ENCODE data around the gene TSPEAR. TPM values are rescaled to one million over a fixed set of nuclear protein-coding genes. Genes with fewer than 3 reads are reported as not detected.

TSPEAR gene
- total RNA-seq, 3 donors from 2014 or later (not counting 1 experiment from before 2014, with no cell fraction given): not detected

DNA sequence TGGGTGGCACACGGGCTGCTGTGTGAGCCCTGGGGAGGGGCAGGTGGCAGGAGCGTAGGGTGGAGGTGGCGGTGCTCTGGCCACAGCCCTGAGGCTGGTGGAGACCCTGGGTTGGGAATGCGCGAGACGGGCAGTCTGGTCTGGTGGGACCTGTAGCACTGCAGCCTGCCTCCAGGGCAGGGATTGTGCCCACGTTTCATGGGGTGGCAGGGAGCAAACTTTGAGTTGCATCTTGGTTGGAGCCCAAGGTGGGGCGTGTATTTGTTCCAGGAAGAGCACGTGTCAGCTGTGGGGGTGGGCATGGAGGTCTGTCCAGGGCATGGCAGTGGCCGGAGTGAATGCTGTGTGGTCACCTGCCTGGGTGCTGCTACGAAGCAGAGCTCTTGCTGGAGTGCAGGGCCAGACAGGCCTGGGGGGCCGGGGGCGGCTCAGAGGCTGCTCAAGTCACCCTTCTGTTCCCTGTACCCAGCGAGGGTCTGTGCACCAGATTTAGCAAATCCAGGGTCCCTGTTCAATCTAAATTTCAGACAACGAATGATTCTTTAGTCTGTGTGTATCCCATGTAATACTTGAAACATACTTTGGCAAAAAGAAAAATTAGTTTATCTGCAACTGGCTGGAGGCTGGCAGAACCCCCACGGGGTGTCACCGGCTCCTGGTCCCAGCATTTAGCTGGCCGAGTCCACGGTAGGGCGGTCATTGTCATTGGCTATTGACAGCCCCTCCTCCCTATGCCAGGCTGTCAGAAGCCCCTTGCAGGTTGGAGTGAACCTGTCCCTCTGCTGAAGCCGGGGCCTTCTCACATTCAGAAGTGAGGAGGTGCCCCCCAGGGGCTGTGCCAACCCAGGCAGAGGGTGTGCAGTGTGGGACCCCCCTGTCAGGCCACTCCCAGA is 198.6 kb downstream of the TSPEAR start:
- H3K9me3 Mint-ChIP-seq: no peaks in the 10 kb centered on the region
- ATAC-seq: no peak
- no peak overlapping the region for H3K27ac ChIP-seq (ENCODE audit: low read length)
- peaks cover 2 to 11% of the 10 kb centered on the region in 2 donors for H3K4me1 Mint-ChIP-seq
- H3K4me1 ChIP-seq (ENCODE audit: control insufficient read depth, insufficient read depth, low read length): peaks cover 14% of the 10 kb centered on the region
- H3K27ac Mint-ChIP-seq: no peak overlapping the region
- no peaks in the 10 kb centered on the region for H3K9me3 ChIP-seq (ENCODE audit: control insufficient read depth, insufficient read depth, low read length)
- H3K27me3 Mint-ChIP-seq (ENCODE audit: low read depth in 2 of 2): peaks cover 2 to 6% of the 10 kb centered on the region in 2 donors
- H3K36me3 ChIP-seq (ENCODE audit: control insufficient read depth, insufficient read depth, low read length): no peaks in the 10 kb centered on the region
- H3K4me3 ChIP-seq (ENCODE audit: low read length): no peak overlapping the region
- H3K27me3 ChIP-seq (ENCODE audit: control insufficient read depth, insufficient read depth, low read length): no peaks in the 10 kb centered on the region
- no peaks in the 10 kb centered on the region for H3K36me3 Mint-ChIP-seq
- WGBS (ENCODE audit: insufficient coverage): 90% methylated on average over 21 of the region's 21 CpGs
- no peak for DNase-seq
- intact Hi-C loops (cut with micrococcal nuclease): loop anchor here (5.0 kb wide), 1 partner anchor 420 kb away; no protein-coding TSS in a partner anchor
- TF ChIP-seq, protein P1, sequence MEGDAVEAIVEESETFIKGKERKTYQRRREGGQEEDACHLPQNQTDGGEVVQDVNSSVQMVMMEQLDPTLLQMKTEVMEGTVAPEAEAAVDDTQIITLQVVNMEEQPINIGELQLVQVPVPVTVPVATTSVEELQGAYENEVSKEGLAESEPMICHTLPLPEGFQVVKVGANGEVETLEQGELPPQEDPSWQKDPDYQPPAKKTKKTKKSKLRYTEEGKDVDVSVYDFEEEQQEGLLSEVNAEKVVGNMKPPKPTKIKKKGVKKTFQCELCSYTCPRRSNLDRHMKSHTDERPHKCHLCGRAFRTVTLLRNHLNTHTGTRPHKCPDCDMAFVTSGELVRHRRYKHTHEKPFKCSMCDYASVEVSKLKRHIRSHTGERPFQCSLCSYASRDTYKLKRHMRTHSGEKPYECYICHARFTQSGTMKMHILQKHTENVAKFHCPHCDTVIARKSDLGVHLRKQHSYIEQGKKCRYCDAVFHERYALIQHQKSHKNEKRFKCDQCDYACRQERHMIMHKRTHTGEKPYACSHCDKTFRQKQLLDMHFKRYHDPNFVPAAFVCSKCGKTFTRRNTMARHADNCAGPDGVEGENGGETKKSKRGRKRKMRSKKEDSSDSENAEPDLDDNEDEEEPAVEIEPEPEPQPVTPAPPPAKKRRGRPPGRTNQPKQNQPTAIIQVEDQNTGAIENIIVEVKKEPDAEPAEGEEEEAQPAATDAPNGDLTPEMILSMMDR (IDR thresholded peaks at IDR 0.05): no peak
- no peak overlapping the region for H3K4me3 Mint-ChIP-seq

DNA sequence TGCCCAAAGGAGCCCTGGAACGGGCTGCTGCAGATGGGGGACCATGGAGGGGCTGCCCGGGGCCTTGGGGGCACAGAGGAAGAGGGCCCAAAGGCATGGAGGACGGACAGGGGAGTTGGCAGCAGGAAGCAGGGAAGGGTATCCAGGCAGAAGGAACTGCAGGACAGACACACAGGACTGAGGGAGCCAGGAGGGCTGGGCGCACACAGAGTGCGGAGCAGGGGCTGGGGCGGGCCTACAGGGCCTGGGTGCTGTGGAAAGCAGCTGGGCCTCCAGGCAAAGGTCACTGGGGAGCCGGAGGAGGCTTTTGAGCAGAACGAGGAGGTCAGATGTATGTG is 199.5 kb downstream of the TSPEAR start:
- H3K9me3 Mint-ChIP-seq: no peaks in the 10 kb centered on the region
- Histone ChIP-seq H3K36me3 (ENCODE audit: control insufficient read depth, insufficient read depth, low read length) (no peaks in the 10 kb centered on the region), H3K27me3 (ENCODE audit: control insufficient read depth, insufficient read depth, low read length) (no peaks in the 10 kb centered on the region), H3K4me1 (ENCODE audit: control insufficient read depth, insufficient read depth, low read length) (peaks cover 14% of the 10 kb centered on the region), H3K4me3 (ENCODE audit: low read length) (no peak overlapping the region), H3K9me3 (ENCODE audit: control insufficient read depth, insufficient read depth, low read length) (no peaks in the 10 kb centered on the region), H3K27ac (ENCODE audit: low read length) (no peak overlapping the region)
- WGBS (ENCODE audit: insufficient coverage): 90% methylated on average over 8 of the region's 8 CpGs
- DNase-seq (no peak), ATAC-seq (no peak)
- TF ChIP-seq, protein P1 (IDR thresholded peaks at IDR 0.05): no peak
- H3K4me1 Mint-ChIP-seq: peaks cover 0 to 8% of the 10 kb centered on the region in 2 donors
- no peak overlapping the region for H3K27ac Mint-ChIP-seq
- intact Hi-C loops (cut with micrococcal nuclease): loop anchor here (5.0 kb wide), 1 partner anchor 420 kb away; no protein-coding TSS in a partner anchor
- no peak overlapping the region for H3K4me3 Mint-ChIP-seq
- H3K27me3 Mint-ChIP-seq (ENCODE audit: low read depth in 2 of 2): peaks cover 0 to 5% of the 10 kb centered on the region in 2 donors
- H3K36me3 Mint-ChIP-seq: no peaks in the 10 kb centered on the region

DNA sequence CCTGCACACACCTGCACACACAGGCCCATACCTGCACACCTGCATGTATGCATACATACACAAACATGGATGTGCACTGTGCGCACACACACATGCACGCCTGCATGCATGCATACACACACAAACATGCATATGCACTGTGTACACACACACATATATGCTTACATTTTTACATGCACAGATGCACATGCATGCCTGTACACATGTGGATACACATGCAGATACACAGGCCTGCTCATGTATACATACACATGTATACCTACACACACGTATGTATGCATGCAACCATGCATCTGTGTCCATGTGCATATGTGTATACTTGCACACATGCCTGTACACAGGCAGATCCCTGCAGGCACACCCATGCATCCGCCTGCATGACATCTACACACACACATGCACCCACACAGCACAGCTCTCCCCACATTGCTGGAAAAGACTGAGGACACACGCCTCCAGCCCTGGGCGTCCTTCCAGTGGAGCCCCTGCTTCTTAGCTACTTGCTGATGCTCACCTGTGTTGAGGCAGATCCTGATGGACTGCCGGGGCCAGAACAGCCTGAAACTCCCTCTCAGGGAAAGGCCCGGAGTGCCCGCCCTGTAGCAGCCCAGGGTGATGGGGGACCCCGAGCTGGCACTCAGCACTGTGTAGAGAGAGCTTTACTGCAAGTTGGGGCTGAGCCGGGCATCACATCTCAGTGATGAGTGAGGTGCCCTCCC is 200.0 kb downstream of the TSPEAR start:
- H3K27ac Mint-ChIP-seq: no peak overlapping the region
- H3K4me3 Mint-ChIP-seq: no peak overlapping the region
- peaks cover 14% of the 10 kb centered on the region for H3K4me1 ChIP-seq (ENCODE audit: control insufficient read depth, insufficient read depth, low read length)
- TF ChIP-seq, protein P1 (IDR thresholded peaks at IDR 0.05): no peak
- no peaks in the 10 kb centered on the region for H3K27me3 ChIP-seq (ENCODE audit: control insufficient read depth, insufficient read depth, low read length)
- WGBS (ENCODE audit: insufficient coverage): 87% methylated on average over 11 of the region's 11 CpGs
- peaks cover 0 to 3% of the 10 kb centered on the region in 2 donors for H3K27me3 Mint-ChIP-seq (ENCODE audit: low read depth in 2 of 2)
- no peak overlapping the region for H3K27ac ChIP-seq (ENCODE audit: low read length)
- H3K9me3 ChIP-seq (ENCODE audit: control insufficient read depth, insufficient read depth, low read length): no peaks in the 10 kb centered on the region
- no peak overlapping the region for H3K4me3 ChIP-seq (ENCODE audit: low read length)
- intact Hi-C loops (cut with micrococcal nuclease): loop anchor here (5.0 kb wide), 1 partner anchor 421 kb away; no protein-coding TSS in a partner anchor
- no peaks in the 10 kb centered on the region for H3K9me3 Mint-ChIP-seq
- peaks cover 0 to 5% of the 10 kb centered on the region in 2 donors for H3K4me1 Mint-ChIP-seq
- no peaks in the 10 kb centered on the region for H3K36me3 Mint-ChIP-seq
- no peaks in the 10 kb centered on the region for H3K36me3 ChIP-seq (ENCODE audit: control insufficient read depth, insufficient read depth, low read length)
- ATAC-seq: no peak
- peak in 1 of 2 donors; percentile 10 for DNase-seq
